Epithelial cell of proximal tubule (primary cell): ENCODE results near the gene CNTNAP3B. TPM values are rescaled to one million over a fixed set of nuclear protein-coding genes. Genes with fewer than 3 reads are reported as not detected.
"Not testable (repeated sequence)": the region's sequence is repeated elsewhere in the genome, so short reads cannot be mapped to it uniquely, and the experiment has no call there.

Experiments used
- DNase-seq: peaks from one replicate; pipeline ENCODE4 v3.0.0-alpha.2; 2011; ENCODE audit warnings: low read depth
- H3K4me3 ChIP-seq: 2 replicates; pipeline ENCODE4 v1.5.1; 2011; ENCODE audit warnings: low read depth, mild to moderate bottlenecking, low read length
- total RNA-seq: library from RNA; depleted of rRNA; stranded (reverse); fragments of >200 nt; gene quantifications from 2 replicates; pipeline ENCODE4 v1.2.3, GENCODE V29; 2015

Gene CNTNAP3B
- total RNA-seq, 1 donor from 2014 or later: 10.3 TPM

GRCh38 chr9:41851848-41852740 is 277.1 kb downstream of the CNTNAP3B start:
- not testable (repeated sequence) for H3K4me3 ChIP-seq, DNase-seq

GRCh38 chr9:41847829-41848228 is 281.4 kb downstream of the CNTNAP3B start:
- not testable (repeated sequence) for DNase-seq, H3K4me3 ChIP-seq

Other genes starting within 250 kb of the CNTNAP3B start
- not detected in 2 replicates for gene SPATA31A6, start 54.2 kb upstream of the CNTNAP3B start, total RNA-seq